B cell (primary cell): ENCODE data around the gene MLKL. TPM values are rescaled to one million over a fixed set of nuclear protein-coding genes. Genes with fewer than 3 reads are reported as not detected.

Source experiments
- ATAC-seq: fragments of 200-7000 bp; cut with Tn5 transposase; one replicate; pipeline ENCODE4 v1.10.0; 2021; ENCODE audit warnings: low read depth, mild to moderate bottlenecking, moderate number of reproducible peaks, moderate library complexity
- CTCF ChIA-PET: fragments of 350-600 bp; sonication (Branson Sonifier 250); formaldehyde crosslinking; loops from one replicate; lab custom pipeline; 2021; ENCODE audit warnings: antibody characterized with exemption, inconsistent platforms; lab: Charles Lee
- POLR2A ChIA-PET: fragments of 350-600 bp; sonication (Branson Sonifier 250); formaldehyde crosslinking; loops from one replicate; lab custom pipeline; 2021; ENCODE audit warnings: antibody characterized with exemption; lab: Charles Lee
- DNase-seq: peaks from one replicate; pipeline ENCODE4 v3.0.0; 2013
- H2AFZ ChIP-seq: 2 replicates; pipeline ENCODE4 v1.6.1; 2012; ENCODE audit warnings: mild to moderate bottlenecking, low read depth, low read length; ENCODE audit not compliant: insufficient read depth, poor library complexity, severe bottlenecking
- H3K27ac ChIP-seq, 2 donors: 1 replicate in 1 of 2; 2 replicates in 1 of 2; pipeline ENCODE4 v1.5.1; 2012 to 2013; ENCODE audit warnings: low read length in 2 of 2, mild to moderate bottlenecking in 2 of 2, moderate library complexity in 1 of 2
- H3K27me3 ChIP-seq, 4 experiments: fragments of 200-600 bp in 1 of 4; sonication (generic) in 1 of 4; replicated peaks in 1 of 4; 1 replicate in 2 of 4; 2 replicates in 2 of 4; pipeline versions ENCODE4 v1.6.1 to v1.7.0; 2013 to 2016; ENCODE audit warnings: low read length in 3 of 4, mild to moderate bottlenecking in 2 of 4, mixed read lengths in 1 of 4, moderate library complexity in 1 of 4; ENCODE audit not compliant: insufficient read depth in 4 of 4, control insufficient read depth in 3 of 4; ENCODE audit errors: control extremely low read depth in 1 of 4
- H3K36me3 ChIP-seq, 2 experiments: replicated peaks in 1 of 2; 1 replicate in 1 of 2; 2 replicates in 1 of 2; pipeline versions ENCODE4 v1.6.1 to v1.7.1; 2013; ENCODE audit warnings: low read length in 1 of 2; ENCODE audit not compliant: insufficient read depth in 2 of 2, control insufficient read depth in 1 of 2; ENCODE audit errors: control extremely low read depth in 1 of 2, extremely low read depth in 1 of 2
- H3K4me1 ChIP-seq, 2 donors: fragments of 200-600 bp in 1 of 2; sonication (generic) in 1 of 2; 1 replicate in 1 of 2; 2 replicates in 1 of 2; pipeline versions ENCODE4 v1.5.1 to v1.6.1; 2013 to 2017; ENCODE audit warnings: low read length in 2 of 2; ENCODE audit not compliant: control insufficient read depth in 2 of 2, insufficient read depth in 2 of 2
- H3K4me2 ChIP-seq: replicated peaks from 2 replicates; pipeline ENCODE3; 2012; ENCODE audit warnings: mild to moderate bottlenecking, low read depth, low read length; ENCODE audit not compliant: poor library complexity, severe bottlenecking
- H3K4me3 ChIP-seq, 5 experiments: fragments of 200-600 bp in 1 of 5; sonication (generic) in 1 of 5; 1 replicate in 3 of 5; 2 replicates in 2 of 5; pipeline versions ENCODE4 v1.5.1 to v1.7.0; 2011 to 2016; ENCODE audit warnings: low read length in 4 of 5, mild to moderate bottlenecking in 4 of 5, low read depth in 2 of 5, control low read depth in 1 of 5, moderate library complexity in 1 of 5; ENCODE audit not compliant: insufficient read depth in 1 of 5; ENCODE audit errors: control extremely low read depth in 1 of 5, extremely low read depth in 1 of 5
- H3K79me2 ChIP-seq: fragments of 200-600 bp; sonication (generic); one replicate; pipeline ENCODE4 v1.6.0; 2016; ENCODE audit warnings: low read length; ENCODE audit not compliant: control insufficient read depth, insufficient read depth
- H3K9ac ChIP-seq: fragments of 200-600 bp; sonication (generic); 2 replicates; pipeline ENCODE4 v1.6.1; 2017; ENCODE audit warnings: mild to moderate bottlenecking, low read length, moderate library complexity
- H3K9me3 ChIP-seq, 3 donors: one replicate each; pipeline versions ENCODE4 v1.6.1 to v1.7.1; 2013; ENCODE audit warnings: low read length in 2 of 3; ENCODE audit not compliant: control insufficient read depth in 2 of 3, insufficient read depth in 1 of 3; ENCODE audit errors: control extremely low read depth in 1 of 3
- H4K20me1 ChIP-seq: 2 replicates; pipeline ENCODE4 v1.6.0; 2012; ENCODE audit warnings: mild to moderate bottlenecking, low read length; ENCODE audit not compliant: insufficient read depth, control insufficient read depth, poor library complexity, severe bottlenecking
- H3K27ac Mint-ChIP-seq: one replicate; pipeline ENCODE4 v1.8.0; 2021; ENCODE audit warnings: mixed read lengths
- H3K27me3 Mint-ChIP-seq: one replicate; pipeline ENCODE4 v1.8.0; 2021; ENCODE audit warnings: mixed read lengths
- H3K4me1 Mint-ChIP-seq: one replicate; pipeline ENCODE4 v1.8.0; 2021; ENCODE audit warnings: mixed read lengths
- H3K4me3 Mint-ChIP-seq: one replicate; pipeline ENCODE4 v1.8.0; 2021; ENCODE audit warnings: mixed read lengths
- H3K9me3 Mint-ChIP-seq: one replicate; pipeline ENCODE4 v1.8.0; 2022; ENCODE audit warnings: mixed read lengths; ENCODE audit not compliant: insufficient read depth
- EZH2 ChIP-seq: IDR thresholded peaks from 2 replicates; pipeline ENCODE4 v1.6.1; 2012; ENCODE audit warnings: borderline replicate concordance, low read depth, mild to moderate bottlenecking, moderate library complexity, low read length; ENCODE audit not compliant: insufficient read depth, poor library complexity, severe bottlenecking
- WGBS: methylation state at CpG from one replicate; pipeline ENCODE4 v1.1.5; 2013; ENCODE audit warnings: missing lambda C conversion rate; ENCODE audit not compliant: insufficient coverage; 5-methylcytosine and 5-hydroxymethylcytosine counted together
- intact Hi-C: fragments of 100-400 bp; cut with micrococcal nuclease; formaldehyde crosslinking; loops from one replicate; pipeline ENCODE4 v1.10.0; 2022
- polyA plus RNA-seq: library from polyadenylated mRNA; depleted of rRNA; stranded (reverse); fragments of >200 nt; gene quantifications from 2 replicates; pipeline ENCODE4 v1.2.3, GENCODE V29; 2012
- total RNA-seq, 2 donors: library from RNA; stranded (reverse); fragments of 120-200 nt in 1 of 2; gene quantifications; 1 replicate in 1 of 2; 2 replicates in 1 of 2; pipeline versions ENCODE4 v1.2.3 to v1.2.4, GENCODE V29; 2013 to 2022
- TF ChIP-seq, protein P1 (sequence below): fragments of 200-600 bp; IDR thresholded peaks from one replicate; pipeline ENCODE4 v1.8.0; 2022; ENCODE audit warnings: antibody characterized with exemption, mild to moderate bottlenecking

Gene MLKL
- total and polyA plus RNA-seq, 2 donors (not counting 1 experiment from before 2014, with no cell fraction given), result 13.4 to 19.7 TPM

DNA sequence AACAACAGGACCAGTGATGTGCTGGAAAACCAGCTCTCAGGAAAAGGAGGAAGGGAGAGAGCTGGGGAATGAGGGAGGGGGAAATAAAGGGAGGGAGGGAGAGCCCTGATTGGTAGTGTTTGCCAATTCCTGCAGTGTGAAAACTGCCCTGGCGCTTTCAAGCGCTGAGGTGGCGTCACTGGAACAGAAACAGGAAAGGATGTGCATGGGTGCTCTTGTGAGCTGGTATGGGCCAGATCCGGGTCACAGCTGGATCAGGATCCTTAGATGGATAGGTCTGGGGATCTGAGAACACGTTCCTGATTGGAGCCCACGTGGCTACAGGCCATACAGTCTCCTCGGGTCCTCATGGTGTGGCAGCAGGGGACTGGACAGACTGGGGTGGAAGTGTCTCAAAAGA, 16.7 kb upstream of the MLKL start:
- TF ChIP-seq, protein P1, sequence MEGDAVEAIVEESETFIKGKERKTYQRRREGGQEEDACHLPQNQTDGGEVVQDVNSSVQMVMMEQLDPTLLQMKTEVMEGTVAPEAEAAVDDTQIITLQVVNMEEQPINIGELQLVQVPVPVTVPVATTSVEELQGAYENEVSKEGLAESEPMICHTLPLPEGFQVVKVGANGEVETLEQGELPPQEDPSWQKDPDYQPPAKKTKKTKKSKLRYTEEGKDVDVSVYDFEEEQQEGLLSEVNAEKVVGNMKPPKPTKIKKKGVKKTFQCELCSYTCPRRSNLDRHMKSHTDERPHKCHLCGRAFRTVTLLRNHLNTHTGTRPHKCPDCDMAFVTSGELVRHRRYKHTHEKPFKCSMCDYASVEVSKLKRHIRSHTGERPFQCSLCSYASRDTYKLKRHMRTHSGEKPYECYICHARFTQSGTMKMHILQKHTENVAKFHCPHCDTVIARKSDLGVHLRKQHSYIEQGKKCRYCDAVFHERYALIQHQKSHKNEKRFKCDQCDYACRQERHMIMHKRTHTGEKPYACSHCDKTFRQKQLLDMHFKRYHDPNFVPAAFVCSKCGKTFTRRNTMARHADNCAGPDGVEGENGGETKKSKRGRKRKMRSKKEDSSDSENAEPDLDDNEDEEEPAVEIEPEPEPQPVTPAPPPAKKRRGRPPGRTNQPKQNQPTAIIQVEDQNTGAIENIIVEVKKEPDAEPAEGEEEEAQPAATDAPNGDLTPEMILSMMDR, result no peak
- no peak for TF ChIP-seq EZH2
- H3K9me3 ChIP-seq, result no peaks in the 10 kb centered on the region
- H3K36me3 ChIP-seq, result no peaks in the 10 kb centered on the region
- no peaks in the 10 kb centered on the region for H3K27me3 Mint-ChIP-seq
- H3K9me3 Mint-ChIP-seq, result no peaks in the 10 kb centered on the region
- H3K27ac Mint-ChIP-seq, result no peak overlapping the region
- no peak overlapping the region for H3K27ac ChIP-seq
- H3K4me3 ChIP-seq, result no peak overlapping the region
- H3K4me1 Mint-ChIP-seq, result peaks cover 4% of the 10 kb centered on the region
- ATAC-seq (no peak), DNase-seq (no peak)
- H3K79me2 ChIP-seq, result no peaks in the 10 kb centered on the region
- H3K27me3 ChIP-seq, result no peaks in the 10 kb centered on the region
- H3K9ac ChIP-seq, result no peak overlapping the region
- no peaks in the 10 kb centered on the region for H3K4me1 ChIP-seq
- no peak overlapping the region for H2AFZ ChIP-seq
- no peaks in the 10 kb centered on the region for H4K20me1 ChIP-seq
- ChIA-PET CTCF (no interaction called here), POLR2A (no interaction called here)
- H3K4me3 Mint-ChIP-seq, result no peak overlapping the region
- 79% methylated on average over 7 of the region's 7 CpGs for WGBS
- no peak overlapping the region for H3K4me2 ChIP-seq
- intact Hi-C loops, result no loop called here

DNA sequence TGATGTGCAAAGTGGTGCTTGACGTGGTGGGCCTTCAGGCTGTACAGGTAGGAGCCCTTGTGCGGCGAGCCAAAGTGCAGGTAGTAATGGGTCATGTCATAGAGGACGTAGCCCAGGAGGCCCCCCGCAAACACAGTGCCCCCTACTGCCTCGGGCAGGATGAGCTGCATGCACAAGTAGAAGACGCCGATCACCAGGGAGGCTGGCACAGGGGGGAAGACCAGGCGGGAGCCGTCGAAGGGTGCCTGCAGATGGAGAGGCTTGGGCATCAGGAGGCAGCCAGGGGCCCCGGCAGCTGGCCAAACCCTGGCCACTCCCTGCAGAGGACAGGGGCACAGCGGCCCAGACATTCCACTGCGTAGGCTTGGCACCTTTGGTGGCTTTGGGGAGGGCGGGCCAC, 15.7 kb upstream of the MLKL start:
- H3K27ac Mint-ChIP-seq, result no peak overlapping the region
- no peak for TF ChIP-seq EZH2
- H4K20me1 ChIP-seq, result no peaks in the 10 kb centered on the region
- no peak overlapping the region for H3K4me2 ChIP-seq
- H3K27me3 ChIP-seq, result no peaks in the 10 kb centered on the region
- 93% methylated on average over 14 of the region's 15 CpGs for WGBS
- peaks cover 4% of the 10 kb centered on the region for H3K4me1 Mint-ChIP-seq
- POLR2A ChIA-PET, result interaction anchor here (0.6 kb wide), 1 partner anchor 217 kb away, joined by 5 read pairs; no protein-coding TSS in a partner anchor
- no peak overlapping the region for H3K9ac ChIP-seq
- no peak overlapping the region for H2AFZ ChIP-seq
- H3K27me3 Mint-ChIP-seq, result no peaks in the 10 kb centered on the region
- H3K4me1 ChIP-seq, result no peaks in the 10 kb centered on the region
- no peaks in the 10 kb centered on the region for H3K9me3 ChIP-seq
- ATAC-seq (no peak), DNase-seq (no peak)
- H3K9me3 Mint-ChIP-seq, result no peaks in the 10 kb centered on the region
- H3K36me3 ChIP-seq, result no peaks in the 10 kb centered on the region
- H3K27ac ChIP-seq, result no peak overlapping the region
- CTCF ChIA-PET, result no interaction called here
- H3K79me2 ChIP-seq, result no peaks in the 10 kb centered on the region
- no peak overlapping the region for H3K4me3 Mint-ChIP-seq
- H3K4me3 ChIP-seq, result no peak overlapping the region
- intact Hi-C loops, result no loop called here
